ENCODE measurements around the gene NXPH4.

Gene NXPH4

DNA sequence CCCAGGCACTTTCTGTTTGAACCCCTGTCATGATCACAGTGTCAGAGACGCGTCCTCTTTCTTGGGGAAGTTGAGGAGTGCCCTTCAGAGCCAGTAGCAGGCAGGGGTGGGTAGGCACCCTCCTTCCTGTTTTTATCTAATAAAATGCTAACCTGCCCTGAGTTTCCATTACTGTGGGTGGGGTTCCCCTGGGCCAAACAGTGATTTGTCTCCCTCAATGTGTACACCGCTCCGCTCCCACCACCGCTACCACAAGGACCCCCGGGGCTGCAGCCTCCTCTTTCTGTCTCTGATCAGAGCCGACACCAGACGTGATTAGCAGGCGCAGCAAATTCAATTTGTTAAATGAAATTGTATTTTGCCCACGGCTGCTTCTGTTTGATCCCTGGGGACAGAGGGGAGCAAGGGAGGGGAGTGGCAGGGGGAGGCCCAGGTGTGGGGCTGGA, 18.0 kb downstream of the NXPH4 start:
- DNase-seq, result no peak

DNA sequence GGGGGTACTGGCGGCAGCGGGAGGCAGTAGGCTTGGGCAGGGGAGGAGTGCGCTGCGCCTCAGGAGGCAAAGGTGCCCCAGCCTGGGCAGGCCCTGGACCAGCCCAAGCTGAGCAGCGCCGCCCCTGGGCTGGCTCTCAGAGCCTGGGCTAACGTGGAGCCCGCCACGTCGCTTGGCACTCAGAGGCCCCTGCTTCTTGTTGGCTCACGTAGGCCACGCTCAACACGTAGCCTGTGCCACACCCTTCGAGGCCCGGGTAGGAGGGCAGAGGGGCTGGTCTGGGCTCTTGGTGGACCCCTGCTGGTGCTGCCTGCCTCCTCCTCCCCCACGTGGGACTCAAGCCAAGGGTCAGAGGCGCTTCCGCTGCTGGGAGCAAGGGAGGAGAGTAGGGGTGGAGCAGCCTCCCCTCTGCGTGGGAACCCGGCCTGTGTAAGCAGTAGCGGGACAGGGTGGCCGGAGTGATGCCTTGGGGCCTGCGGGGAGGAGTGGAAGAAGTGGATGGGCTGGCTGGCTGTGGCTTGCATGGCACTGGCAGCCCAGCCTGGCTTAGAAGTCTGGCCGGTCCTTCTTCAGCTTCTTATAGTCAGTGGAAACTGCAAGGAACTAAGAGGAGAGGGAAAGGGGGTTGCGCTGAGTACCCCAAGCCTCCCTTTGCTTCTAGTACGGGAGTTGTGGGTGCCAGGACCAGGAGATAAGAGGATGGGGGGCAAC, 18.6 kb downstream of the NXPH4 start:
- no peak for DNase-seq

DNA sequence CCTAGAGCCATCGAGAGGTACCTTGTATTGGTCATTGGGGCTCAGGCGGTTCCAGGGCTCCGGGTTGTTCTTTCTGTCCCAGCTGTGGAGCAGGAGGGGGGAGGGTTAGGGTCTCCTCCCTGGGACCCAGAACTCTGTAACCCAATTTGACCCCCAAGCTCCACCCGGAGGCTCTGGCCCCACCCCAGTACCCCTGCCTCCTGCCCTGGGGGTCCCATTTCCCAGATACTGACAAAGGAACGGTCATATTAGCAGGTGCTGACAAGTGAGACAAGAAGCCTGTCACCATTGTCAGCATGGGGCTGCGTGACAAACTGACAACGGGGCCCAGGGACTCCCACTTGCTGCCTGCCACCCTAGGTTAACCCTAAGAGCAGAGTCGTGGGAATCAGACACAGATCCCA, 19.1 kb downstream of the NXPH4 start:
- DNase-seq, result no peak

DNA sequence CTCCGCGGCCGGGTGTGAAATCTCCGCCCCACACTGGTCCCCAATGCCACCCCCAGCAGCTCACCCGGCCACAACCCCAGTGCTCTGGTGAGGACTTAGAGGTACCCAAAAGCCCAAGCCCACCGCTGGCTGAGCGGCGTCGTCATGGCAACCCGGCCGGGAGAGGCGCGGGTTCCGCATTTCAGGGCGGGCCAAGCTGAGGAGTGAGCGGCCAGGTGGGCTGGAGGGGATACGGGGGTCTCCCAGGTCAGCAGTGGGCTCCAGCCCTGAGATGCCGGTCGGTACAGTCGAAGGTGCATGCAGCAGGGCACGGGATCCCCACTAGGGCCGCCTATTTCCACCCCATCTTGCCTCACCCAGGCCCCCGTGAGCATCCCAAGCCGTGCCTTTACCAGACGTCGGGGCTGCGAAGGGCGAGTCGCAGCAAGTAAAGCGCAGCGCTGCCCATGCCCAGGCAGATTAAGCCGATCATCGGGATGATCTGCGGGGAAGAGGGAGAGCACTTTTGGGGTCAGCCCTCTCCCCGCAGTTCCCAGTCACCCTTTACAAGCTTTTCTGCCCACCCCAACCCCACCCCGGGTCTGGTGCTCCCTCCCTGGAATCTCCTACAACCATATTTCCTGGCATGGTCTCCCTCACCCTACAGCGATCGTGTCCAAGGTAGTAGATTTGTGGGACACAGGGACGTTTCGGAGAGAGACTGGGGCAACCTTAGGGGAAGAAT, 19.8 kb downstream of the NXPH4 start:
- DNase-seq, result no peak

DNA sequence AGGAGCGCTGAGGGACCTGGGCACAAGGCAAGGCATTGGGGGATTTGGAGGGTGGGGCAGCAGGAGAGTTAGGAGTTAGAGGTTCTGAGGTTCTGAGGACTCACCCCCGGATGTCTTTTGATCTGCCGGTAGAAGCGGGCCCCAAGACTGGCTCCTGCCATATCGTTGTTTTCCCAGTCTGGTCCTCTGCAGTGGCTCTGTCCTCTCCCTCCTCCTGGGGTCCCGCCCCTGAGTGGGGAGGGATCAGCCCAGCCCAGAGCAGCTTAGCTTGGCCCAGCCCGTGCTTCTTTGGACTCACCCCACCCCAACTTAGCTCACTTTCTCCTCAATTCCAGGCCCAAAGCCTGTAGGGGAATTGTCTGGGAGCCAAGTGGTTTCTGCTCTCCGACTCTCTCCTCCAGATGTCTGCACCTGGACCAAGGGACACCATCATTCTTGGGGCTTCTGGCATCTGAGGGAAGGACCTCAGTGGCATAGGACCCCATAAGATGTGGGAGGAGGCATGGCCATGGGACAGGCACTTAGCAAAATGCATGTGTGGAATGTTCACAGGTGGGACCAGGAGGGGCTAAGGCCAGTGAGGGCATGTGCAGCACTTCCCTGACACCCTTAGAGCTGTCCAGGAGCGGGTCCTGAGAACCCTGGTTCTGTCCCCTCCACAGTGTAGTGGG, 20.5 kb downstream of the NXPH4 start:
- no peak for DNase-seq

DNA sequence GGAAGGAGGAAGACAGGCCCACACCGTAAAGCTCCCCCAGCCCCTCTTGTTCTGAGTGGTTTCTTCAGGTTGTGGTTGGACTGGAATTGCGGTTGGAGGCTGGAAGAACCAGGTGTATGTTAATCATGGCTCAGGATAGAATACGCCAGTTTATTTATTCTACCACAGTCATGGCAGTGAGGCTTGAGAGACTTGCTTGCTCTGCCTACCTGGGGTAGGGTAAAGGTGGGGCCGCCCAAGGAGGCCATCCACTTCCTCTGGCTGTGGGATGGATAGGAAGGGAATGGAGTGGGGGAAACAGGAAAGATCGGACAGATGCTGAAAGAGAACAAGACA, 21.0 kb downstream of the NXPH4 start:
- DNase-seq, result no peak

DNA sequence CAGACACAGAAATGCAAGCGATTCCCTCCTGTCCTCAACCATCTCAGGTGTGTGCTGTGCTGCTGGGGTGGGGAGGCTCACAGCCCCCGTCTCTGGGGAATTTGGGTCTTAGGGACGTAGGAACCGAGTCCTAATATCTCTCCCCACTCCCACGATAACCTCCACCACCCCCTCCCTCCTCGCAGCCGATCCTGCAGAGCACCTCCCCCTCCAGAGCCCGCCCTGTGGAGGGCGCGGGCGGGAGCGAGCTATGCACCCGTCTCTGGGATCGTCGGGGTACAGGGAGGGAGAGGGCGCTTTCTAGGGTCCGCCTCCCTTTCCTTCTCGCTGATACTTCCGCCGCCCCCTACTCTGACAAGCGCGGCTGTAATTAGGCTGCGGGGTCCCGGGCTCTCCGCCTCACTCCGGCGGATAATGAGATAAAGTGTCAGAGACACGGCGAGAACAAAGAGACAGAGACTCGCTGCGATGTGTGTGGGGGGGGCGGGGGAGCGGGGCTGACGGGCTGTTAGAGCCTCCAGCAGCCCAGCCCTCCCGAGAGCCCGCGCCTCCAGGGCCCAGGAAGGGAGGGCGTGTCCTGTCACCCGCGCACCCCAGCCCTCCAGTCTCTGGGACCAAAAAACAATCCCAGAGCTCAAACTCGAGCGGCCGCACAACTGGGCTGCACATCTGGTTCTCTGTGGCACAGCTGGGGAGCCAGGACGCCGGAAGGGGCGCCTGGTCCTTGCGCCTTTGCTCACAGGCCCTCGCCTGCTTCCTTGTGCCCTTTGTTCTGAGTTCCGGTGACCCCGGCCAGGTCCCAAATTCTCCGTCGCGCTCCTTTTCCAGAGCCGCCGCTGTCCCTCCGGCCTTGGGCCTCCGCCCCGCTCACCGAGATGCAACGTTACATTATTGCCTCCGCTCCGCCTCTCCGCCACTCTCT, 21.6 kb downstream of the NXPH4 start:
- DNase-seq, result no peak

DNA sequence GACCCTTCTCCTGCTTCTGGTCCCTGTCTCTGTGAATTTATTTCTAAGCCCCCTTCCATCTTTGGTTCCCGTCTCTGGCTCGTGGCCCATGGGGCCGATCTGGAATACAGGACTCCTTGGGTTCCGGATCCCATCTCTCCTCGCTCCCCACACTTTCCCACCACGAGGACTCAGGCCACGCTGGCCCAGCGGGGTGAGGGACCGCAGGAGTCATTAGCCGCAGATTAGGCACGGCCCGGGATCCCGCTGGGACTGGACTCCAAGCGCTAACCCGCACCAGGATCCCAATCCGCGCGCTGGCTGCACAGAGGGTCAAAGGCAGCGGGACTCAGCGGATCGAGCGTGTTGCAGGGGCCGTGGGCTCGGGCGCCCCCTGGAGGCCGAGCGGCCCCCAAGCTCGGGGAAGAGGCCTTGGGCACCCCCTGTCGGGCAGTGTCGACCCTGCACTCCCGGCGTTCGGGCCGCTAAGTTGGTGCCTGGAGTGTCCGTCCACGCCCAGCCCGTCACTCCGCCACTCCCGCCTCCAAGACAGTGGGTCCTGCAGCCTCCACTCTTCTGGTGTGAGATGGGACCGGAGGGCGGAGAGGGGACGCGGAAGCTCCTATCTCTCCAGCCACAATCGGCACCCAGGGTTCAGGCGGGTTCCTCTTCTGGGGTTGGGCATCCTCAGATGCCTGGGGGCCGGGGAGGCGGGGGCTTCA, 22.4 kb downstream of the NXPH4 start:
- DNase-seq, result peak; percentile 27

DNA sequence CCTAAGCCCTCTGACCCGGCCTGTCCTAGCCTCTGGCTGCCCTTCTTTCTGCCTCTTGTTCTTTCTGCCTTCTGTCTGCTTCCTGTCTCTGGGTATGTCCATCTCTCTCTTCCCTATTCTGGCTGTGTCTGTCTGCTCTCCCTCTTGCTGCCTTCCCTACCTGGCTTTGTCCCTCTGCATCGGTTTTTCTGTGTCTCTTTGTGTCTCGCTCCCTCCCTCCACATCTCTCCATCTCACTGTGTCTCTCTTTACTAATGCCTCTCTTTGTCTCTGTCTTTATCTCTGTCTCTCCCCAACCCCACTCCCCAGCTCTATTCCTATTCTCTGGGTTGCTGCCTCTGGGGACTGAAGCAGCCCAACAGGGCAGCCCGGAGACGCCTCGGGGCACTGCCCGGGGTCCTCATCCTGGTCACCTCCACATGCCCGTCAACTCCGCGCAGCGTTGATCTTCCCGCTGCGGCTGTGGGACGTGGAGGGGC, 23.0 kb downstream of the NXPH4 start:
- no peak for DNase-seq

DNA sequence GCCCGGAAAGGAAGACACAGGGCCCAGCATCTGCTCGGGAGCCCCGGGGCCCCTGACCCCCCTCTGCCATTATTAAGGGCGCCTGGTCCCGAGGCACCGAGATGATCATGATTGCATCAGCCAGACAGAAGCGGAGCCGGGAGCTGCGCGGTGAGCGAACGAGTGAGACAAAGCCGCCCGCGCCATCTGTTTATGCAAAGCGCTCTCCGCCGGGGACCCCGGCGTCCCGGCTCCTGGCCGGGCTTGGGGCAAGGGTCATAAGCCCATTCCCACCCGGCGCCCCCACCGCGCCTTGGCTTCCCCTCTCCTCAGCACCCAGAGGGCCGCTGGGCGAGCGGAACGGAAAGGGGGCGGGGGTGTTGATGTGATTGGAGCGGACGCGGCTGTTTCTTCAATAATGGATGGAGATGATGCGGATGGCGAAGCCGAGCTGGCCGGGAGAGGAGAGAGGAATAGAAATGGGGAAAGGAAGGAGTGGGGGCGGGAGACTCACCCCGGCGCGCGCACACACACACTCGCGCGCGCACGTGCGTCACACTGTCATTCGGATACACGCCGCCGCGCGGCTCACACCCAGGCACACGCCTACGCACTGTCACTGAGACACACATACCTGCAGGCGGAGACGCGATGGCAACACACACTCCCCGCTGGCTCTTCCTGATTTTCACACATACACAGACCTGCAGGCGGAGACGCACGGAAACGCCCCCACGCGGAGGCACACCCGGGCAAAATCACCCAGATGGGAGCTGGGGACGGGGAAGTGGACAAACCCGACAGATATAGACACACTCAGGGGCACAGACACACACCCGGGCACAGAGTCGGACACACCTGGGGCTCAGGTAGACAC, 23.7 kb downstream of the NXPH4 start:
- DNase-seq, result no peak

DNA sequence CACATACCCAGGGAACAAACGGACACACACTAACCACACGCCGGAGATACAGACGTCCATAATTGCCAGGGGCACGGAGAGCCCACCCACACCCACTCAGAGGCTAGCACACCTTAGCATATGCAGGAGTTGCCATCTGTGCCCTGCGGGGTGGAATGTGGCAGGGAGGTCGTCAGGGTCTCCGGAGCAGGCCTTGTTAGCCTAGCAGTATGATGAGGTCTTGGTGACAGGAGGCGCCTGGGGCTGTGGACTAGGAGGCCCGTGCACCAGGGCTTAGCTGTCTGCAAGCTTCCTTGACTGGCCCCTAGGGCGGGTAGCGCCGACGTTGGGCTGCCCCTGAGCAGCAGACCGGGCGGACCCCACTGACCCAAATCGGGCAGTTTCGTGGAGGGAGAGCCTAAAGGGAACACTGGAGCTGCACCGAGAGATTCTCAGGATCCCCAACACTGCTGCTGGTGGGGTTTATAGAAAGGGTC, 24.4 kb downstream of the NXPH4 start:
- DNase-seq, result no peak

DNA sequence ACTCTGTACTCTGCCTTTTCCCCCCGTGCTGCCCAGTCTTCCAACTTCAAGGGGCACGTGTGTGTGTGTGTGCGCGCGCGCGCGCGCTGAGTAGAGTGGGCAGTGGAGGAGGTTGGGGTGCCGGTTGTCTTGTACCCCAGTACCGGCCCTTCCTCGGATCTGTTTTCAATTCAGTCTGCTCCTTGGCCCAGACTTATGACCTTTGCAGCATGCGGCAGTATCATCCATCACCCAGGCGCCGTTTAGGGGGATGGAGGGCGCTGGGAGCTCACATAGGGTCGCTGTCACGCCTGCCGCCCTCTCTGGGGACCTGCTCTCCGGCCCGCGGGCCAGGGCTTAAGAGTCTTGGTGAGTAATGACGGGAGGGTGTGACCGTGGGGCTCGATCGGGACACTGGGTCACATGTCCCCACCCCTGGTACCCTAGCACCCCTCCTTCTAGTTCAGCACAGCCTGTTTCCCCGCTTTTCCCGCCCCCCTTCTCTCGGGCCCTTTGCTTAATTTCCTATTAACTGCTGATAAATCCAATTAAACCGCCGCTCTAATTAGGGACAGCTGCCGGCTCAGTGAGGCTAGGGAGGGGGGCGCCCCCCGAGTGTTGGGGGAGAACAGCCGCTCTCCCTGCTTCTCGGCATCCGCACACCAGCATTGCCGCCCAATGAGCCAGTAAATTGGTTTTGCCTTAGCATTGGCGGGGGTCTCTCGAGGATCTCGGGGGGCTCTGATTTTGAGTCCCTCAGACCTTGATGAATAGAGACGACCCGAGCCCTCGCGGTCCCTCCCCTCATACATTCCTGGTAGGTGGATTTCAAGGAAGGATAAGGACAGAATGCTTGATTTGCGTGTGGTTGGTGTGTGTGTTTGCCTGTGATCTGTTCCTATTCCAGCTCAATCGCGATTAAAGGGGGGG, 25.1 kb downstream of the NXPH4 start:
- DNase-seq, result no peak

DNA sequence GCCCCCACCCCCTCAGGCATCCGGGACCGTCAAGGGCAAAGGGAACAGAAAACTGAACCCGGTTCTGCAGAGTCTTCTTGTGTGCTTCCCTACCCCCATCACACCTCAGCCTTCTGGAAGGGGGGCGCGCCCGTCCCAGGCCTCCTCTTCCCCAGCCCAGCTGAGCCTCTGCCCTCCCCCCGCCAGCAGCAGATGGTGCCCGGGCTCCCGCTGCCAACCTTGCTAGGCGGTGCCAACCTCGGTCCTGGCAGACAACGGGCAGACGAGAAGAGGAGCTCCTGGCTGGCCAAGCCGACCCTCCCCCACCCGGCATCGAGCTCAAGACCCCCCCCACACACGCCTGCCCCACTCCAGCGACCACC, 25.7 kb downstream of the NXPH4 start:
- no peak for DNase-seq

DNA sequence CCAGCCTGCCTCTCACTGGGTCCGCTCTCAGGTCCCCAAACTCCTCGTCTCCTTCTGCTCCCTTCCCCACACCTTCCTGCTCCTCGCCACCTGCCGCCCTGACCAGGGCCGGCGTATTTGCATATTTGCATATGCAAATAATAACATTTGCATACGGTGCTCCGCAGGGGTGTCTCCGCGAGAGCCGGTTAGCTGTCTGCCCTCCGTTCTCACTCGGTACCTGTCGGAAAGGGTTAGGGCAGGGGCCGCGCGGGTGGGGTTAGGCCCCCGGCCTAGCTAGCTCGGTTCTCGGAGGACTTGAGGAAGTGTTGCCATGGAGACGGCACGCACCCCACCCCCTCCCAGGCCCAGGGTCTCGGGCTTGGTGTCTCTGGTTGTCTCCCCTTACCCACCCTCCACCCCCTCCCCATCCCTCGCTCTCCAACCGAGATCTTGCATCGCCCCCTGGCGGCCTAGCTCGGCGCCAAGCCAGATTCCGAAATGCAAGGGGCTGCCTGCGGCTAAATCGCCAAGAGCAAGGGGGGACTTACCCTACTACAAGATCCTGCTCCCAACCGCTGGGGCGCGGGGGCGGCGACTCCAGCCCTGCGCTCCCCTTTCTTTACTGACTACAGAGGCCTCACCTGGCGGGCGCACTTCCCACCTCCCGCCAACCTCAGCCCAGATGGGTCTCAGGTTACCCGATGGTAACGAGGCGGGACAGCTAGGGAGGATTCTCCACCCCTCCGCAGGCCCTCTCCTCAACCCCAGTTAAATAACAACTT, 26.3 kb downstream of the NXPH4 start:
- peak; percentile 56 for DNase-seq

DNA sequence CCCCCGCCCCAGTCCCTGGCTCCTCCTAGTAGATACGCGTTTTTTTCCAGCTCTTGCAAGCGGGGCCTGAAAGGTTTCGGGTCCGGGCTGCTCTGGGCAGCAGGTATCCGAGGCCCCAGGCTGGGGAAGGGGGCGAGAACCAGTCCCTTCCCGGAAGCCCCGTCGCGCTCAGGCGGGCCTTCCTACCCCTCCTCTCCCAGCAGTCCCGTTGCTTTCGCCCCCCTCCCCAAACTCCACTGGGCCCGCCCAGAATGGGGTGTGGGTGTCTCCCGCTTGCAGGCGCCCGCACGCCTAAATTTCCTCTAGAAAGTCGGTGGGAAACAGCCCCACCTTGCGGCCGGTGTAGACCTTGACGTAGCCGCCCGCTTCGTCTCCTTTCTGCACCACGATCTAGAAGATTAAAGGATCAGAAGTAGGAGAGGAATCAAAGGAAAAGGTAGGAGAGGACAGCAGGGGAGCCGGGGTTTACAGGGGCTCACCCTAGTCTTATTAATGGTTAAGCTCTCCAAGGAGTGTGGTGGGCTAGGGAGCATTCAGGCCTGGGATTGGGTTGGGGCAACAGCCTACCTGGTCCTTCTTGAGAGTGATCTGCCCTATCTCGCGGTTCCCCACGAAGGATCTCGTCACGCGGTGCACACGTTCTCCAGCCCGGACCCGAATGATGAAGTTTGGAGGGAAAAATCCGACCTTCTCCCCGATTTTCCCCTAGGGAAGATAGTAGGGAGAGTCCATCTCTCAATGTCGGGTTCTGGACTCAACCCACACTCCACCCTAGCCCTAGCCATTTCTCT, 27.1 kb downstream of the NXPH4 start:
- DNase-seq, result peak; percentile 32

DNA sequence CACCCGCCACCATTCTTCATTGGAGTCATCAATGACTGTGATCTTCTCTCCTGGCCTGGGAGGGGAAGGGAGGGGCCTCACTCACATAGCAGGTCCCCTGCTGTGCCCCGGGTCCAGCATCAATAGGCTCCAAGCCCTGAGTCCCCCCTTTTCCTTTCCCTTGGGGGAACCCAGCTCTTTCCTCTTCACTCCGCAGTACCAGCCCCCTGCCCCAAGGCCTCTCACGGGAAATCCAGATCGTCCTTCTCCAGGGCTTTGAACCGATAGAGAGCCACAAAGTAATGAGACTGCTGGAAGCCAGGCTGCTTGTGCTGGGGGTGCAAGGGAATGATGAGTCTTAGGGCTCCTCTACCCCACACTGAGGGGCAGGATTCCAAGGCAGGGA, 27.7 kb downstream of the NXPH4 start:
- DNase-seq, result no peak

DNA sequence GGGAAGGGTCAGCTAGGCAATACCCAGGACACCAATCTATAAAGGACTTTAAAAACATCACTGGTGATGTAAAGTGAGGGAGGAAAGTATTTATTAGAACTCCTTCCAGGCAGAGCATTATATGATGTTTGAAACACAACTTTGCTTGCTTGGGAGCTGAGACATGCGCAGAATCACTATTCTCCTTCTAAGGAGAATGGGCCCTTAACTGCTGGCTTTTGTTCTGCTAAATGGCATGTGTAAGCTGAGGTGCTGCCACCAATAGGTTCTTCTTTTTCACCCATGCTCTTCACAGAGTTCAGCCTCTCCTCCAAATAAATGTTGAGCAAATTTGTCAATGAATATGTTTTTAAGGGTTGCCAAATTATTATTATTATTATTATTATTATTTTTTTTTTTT, 30.4 kb downstream of the NXPH4 start:
- no peak for DNase-seq

DNA sequence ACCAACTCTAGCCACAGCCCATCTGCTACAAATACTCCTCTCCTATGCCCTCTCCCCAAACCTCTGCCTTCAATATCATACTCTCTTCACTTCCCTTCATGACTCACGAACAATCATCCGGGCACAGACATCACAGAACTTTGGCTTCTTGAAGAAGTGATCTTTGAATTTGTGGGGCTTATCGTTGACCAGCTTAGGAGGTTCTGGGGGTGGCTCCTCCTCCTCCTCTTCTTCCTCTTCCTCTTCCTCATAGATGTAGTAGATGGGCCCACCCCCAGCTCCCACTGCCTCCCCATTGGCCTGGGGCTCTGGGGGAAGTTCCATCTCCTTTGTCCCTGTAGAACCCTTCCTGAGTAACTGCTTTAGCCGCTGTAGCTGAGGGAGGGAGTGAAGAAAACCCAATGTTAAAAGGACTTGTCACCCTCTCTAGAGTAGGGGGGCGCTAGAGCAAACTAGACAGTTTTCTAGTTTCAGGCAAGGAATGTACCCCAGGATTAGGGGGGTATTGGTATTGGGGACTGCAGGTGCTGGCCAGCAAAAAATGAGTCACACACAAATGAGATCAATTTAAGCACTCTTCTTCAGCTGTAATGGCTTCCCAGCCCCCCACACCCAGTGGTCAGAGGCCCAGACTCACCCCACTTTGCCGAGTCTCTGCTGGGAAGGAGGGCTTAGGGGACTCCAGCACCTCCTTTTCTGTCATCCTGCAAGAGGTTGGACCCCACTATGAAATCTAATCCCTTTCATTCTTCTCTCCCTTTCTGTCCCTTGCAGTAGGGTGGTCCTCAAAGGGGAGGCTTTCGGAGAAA, 32.5 kb downstream of the NXPH4 start:
- DNase-seq, result no peak

All from NCI-H2081 treated with DMSO at 0.1 percent for 48 hours (cell line).